ENCODE measurements around the gene PILRA.
"Not testable (repeated sequence)": the region's sequence is repeated elsewhere in the genome, so short reads cannot be mapped to it uniquely, and the experiment has no call there.

DNA sequence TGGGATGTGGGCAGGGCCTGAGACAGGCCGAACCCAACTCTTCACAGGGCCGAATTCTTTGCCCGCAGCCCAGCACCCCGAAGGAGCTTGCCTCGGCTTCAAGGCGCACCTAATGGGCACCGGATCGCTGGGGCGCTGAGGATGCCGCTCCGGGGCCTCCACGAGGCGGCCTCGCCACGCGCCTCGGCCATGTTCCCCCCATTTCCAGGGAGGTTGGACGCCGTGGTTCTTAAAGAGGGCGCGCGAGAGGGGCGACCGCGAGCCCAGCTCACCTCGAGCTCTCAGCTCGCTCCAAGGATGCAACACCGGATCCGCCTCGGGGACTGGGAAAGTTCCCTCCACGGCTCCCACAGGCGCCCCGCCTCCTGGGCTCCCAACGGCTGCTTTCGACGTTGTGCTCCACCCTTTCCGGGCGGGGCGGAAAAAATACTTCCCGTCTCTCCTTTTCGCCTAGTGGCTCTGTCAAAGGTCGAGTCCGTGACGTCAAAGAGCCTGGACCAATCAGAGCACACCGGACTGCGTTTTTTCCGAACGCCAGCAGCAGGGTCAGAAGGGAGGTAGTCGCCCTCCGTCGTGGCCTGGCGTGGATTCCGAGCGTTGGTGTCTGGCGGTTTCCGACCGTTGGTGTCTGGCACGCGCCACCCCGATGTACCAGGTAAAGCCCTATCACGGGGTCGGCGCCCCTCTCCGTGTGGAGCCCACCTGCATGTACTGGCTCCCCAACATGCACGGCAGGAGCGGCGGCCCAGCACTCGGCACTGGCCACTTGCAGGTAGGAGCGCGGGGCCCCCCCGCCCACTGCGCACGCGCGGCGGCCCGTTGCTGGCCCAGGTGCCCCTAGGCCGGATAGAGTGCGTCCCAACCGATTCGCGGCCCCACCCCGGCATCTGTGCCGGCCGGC, 37.5 kb upstream of the PILRA start:
- TF ChIP-seq, protein P1, sequence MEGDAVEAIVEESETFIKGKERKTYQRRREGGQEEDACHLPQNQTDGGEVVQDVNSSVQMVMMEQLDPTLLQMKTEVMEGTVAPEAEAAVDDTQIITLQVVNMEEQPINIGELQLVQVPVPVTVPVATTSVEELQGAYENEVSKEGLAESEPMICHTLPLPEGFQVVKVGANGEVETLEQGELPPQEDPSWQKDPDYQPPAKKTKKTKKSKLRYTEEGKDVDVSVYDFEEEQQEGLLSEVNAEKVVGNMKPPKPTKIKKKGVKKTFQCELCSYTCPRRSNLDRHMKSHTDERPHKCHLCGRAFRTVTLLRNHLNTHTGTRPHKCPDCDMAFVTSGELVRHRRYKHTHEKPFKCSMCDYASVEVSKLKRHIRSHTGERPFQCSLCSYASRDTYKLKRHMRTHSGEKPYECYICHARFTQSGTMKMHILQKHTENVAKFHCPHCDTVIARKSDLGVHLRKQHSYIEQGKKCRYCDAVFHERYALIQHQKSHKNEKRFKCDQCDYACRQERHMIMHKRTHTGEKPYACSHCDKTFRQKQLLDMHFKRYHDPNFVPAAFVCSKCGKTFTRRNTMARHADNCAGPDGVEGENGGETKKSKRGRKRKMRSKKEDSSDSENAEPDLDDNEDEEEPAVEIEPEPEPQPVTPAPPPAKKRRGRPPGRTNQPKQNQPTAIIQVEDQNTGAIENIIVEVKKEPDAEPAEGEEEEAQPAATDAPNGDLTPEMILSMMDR (conservative IDR thresholded peaks at IDR 0.05 in 1 of 2, IDR thresholded peaks at IDR 0.05 in 1 of 2; ENCODE audit: extremely low read depth in 1 of 2, insufficient read depth in 1 of 2, low read depth in 1 of 2, low read length in 2 of 2): not testable (repeated sequence)
- not testable (repeated sequence) for TF ChIP-seq EZH2 (IDR thresholded peaks at IDR 0.05; ENCODE audit: borderline replicate concordance, low read length)

Data from mammary epithelial cell (primary cell).